GM12878 (cell line): ENCODE measurements around the gene TNRC18. TPM values are rescaled to one million over a fixed set of nuclear protein-coding genes. Genes with fewer than 3 reads are reported as not detected.

Source experiments
- ATAC-seq: fragments of 200-7000 bp; cut with Tn5 transposase; 3 replicates; pipeline ENCODE4 v1.9.1; 2020; ENCODE audit warnings: mild to moderate bottlenecking, moderate library complexity
- BruUV-seq: library from RNA; stranded (reverse); fragments of 400-500 nt; replicated peaks from 2 replicates; lab custom pipeline; 2021; lab: Mats Ljungman, UMichigan
- CTCF ChIA-PET: fragments of 300-600 bp; sonication (Branson Sonifier 250); formaldehyde crosslinking; extraction: SDS; loops from one replicate; lab custom pipeline; 2021; ENCODE audit warnings: inconsistent platforms; lab: Yijun Ruan, JAX
- POLR2A ChIA-PET: fragments of 350-600 bp; formaldehyde crosslinking; extraction: SDS; loops from one replicate; lab custom pipeline; 2021; ENCODE audit warnings: inconsistent platforms; lab: Charles Lee
- RAD21 ChIA-PET: fragments of 300-600 bp; sonication (Branson Sonifier 250); formaldehyde crosslinking; loops from one replicate; lab custom pipeline; 2023; ENCODE audit warnings: antibody characterized with exemption; ENCODE audit not compliant: unreplicated experiment; lab: Charles Lee
- SMC1A ChIA-PET: fragments of 300-600 bp; sonication (Branson Sonifier 250); formaldehyde crosslinking; loops from one replicate; lab custom pipeline; 2023; ENCODE audit not compliant: unreplicated experiment, uncharacterized antibody; lab: Charles Lee
- DNase-seq: peaks from one replicate; pipeline ENCODE4 v3.0.0-alpha.2; 2011; ENCODE audit warnings: low read depth, low spot score
- FAIRE-seq: peaks from 3 replicates; lab custom pipeline; 2011; peaks lifted over from hg19 to GRCh38; lab: Jason Lieb, UNC
- H2AFZ ChIP-seq: 2 replicates; pipeline ENCODE4 v1.6.0; 2011; ENCODE audit warnings: low read depth, low read length, control low read depth; ENCODE audit not compliant: control insufficient read depth
- H3K27ac ChIP-seq: 2 replicates; pipeline ENCODE4 v1.5.1; 2011; ENCODE audit warnings: control low read depth; ENCODE audit not compliant: control insufficient read depth, insufficient read depth
- H3K27me3 ChIP-seq, 2 experiments: replicated peaks in 1 of 2; 2 replicates each; pipeline versions ENCODE4 v1.6.0 to v1.6.1; 2011; ENCODE audit warnings: low read length in 1 of 2; ENCODE audit not compliant: control insufficient read depth in 2 of 2, insufficient read depth in 2 of 2
- H3K36me3 ChIP-seq, 2 experiments: 2 replicates each; pipeline ENCODE4 v1.5.1; 2011; ENCODE audit warnings: low read length in 1 of 2; ENCODE audit not compliant: control insufficient read depth in 2 of 2, insufficient read depth in 2 of 2
- H3K4me1 ChIP-seq: 2 replicates; pipeline ENCODE4 v1.6.1; 2011; ENCODE audit warnings: mild to moderate bottlenecking, low read length, moderate library complexity, mixed read lengths; ENCODE audit not compliant: control insufficient read depth, insufficient read depth
- H3K4me2 ChIP-seq: 2 replicates; pipeline ENCODE4 v1.6.0; 2011; ENCODE audit warnings: control low read depth; ENCODE audit not compliant: control insufficient read depth, insufficient read depth
- H3K4me3 ChIP-seq: fragments of 200-600 bp; sonication (generic); 2 replicates; pipeline ENCODE4 v1.5.1; 2016
- H3K79me2 ChIP-seq: 2 replicates; pipeline ENCODE4 v1.6.0; 2011; ENCODE audit warnings: low read length; ENCODE audit not compliant: control insufficient read depth, insufficient read depth
- H3K9ac ChIP-seq: 2 replicates; pipeline ENCODE4 v1.8.0; 2011; ENCODE audit warnings: low read length, control low read depth, mixed read lengths; ENCODE audit not compliant: control insufficient read depth, insufficient read depth
- H3K9me3 ChIP-seq: replicated peaks from 3 replicates; pipeline ENCODE4 v1.5.1; 2011; ENCODE audit warnings: mild to moderate bottlenecking, low read length; ENCODE audit not compliant: control insufficient read depth, insufficient read depth
- H4K20me1 ChIP-seq: 2 replicates; pipeline ENCODE4 v1.6.0; 2011; ENCODE audit not compliant: control insufficient read depth, insufficient read depth
- EZH2 ChIP-seq: IDR thresholded peaks from 2 replicates; pipeline ENCODE4 v1.6.1; 2012; ENCODE audit warnings: low read depth, mild to moderate bottlenecking, control low read depth, inconsistent platforms, low read length, borderline replicate concordance; ENCODE audit not compliant: control insufficient read depth
- FOS ChIP-seq: IDR thresholded peaks from 3 replicates; pipeline ENCODE4 v1.6.1; 2011; ENCODE audit warnings: borderline replicate concordance; ENCODE audit not compliant: insufficient read length; ENCODE audit errors: extremely low read depth
- HDAC2 ChIP-seq: fragments of 200-600 bp; sonication (generic); IDR thresholded peaks from 2 replicates; pipeline ENCODE4 v1.6.1; 2017
- HDAC6 ChIP-seq: fragments of 200-600 bp; sonication (generic); IDR thresholded peaks from one replicate; pipeline ENCODE4 v1.8.0; 2017; ENCODE audit warnings: antibody characterized with exemption; ENCODE audit not compliant: unreplicated experiment
- IKZF2 ChIP-seq, 2 experiments: fragments of 450-650 bp; IDR thresholded peaks; 2 replicates each; pipeline ENCODE4 v1.6.1; 2017; ENCODE audit warnings: mild to moderate bottlenecking in 2 of 2, moderate library complexity in 2 of 2
- MTA3 ChIP-seq: IDR thresholded peaks from 2 replicates; pipeline ENCODE4 v1.6.1; 2012; ENCODE audit warnings: low read length, inconsistent platforms, borderline replicate concordance
- NR2F1 ChIP-seq: fragments of 450-650 bp; conservative IDR thresholded peaks from 2 replicates; pipeline ENCODE4 v1.6.1; 2017; ENCODE audit warnings: mild to moderate bottlenecking
- POLR2AphosphoS2 ChIP-seq: IDR thresholded peaks from 2 replicates; pipeline ENCODE4 v1.6.1; 2011; ENCODE audit warnings: low read depth, mild to moderate bottlenecking, low read length, improper control_type of control experiment, moderate library complexity
- RBBP5 ChIP-seq: fragments of 200-600 bp; sonication (generic); conservative IDR thresholded peaks from 2 replicates; pipeline ENCODE4 v1.6.1; 2016
- RCOR1 ChIP-seq: conservative IDR thresholded peaks from 2 replicates; pipeline ENCODE4 v1.6.1; 2012; ENCODE audit warnings: low read depth, low read length, improper control_type of control experiment
- RUNX3 ChIP-seq: IDR thresholded peaks from 2 replicates; pipeline ENCODE4 v1.6.1; 2012; ENCODE audit warnings: low read length, inconsistent platforms
- SMAD5 ChIP-seq: IDR thresholded peaks from 2 replicates; pipeline ENCODE4 v1.6.1; 2016; ENCODE audit warnings: antibody characterized with exemption, low read depth
- SMC3 ChIP-seq: IDR thresholded peaks from 2 replicates; pipeline ENCODE4 v1.6.1; 2011; ENCODE audit warnings: low read length, improper control_type of control experiment, borderline replicate concordance
- SP1 ChIP-seq: IDR thresholded peaks from one replicate; pipeline ENCODE4 v1.6.1; 2011; ENCODE audit warnings: low read depth, low read length
- STAT1 ChIP-seq: fragments of 450-650 bp; conservative IDR thresholded peaks from 2 replicates; pipeline ENCODE4 v1.6.1; 2014; ENCODE audit warnings: antibody characterized with exemption, mild to moderate bottlenecking
- SUPT20H ChIP-seq: IDR thresholded peaks from 2 replicates; pipeline ENCODE4 v1.6.1; 2011; ENCODE audit warnings: low read depth, mild to moderate bottlenecking, low read length, moderate library complexity, borderline replicate concordance; ENCODE audit not compliant: control insufficient read depth
- YBX1 ChIP-seq: fragments of 450-650 bp; IDR thresholded peaks from 2 replicates; pipeline ENCODE4 v1.6.1; 2016; ENCODE audit warnings: antibody characterized with exemption
- WGBS: methylation state at CpG from one replicate; pipeline ENCODE4 v1.1.6; 2016; ENCODE audit warnings: low lambda C conversion rate; ENCODE audit not compliant: insufficient replicate concordance, insufficient coverage; ENCODE audit errors: missing lambda C conversion rate; 5-methylcytosine and 5-hydroxymethylcytosine counted together
- in situ Hi-C: fragments of 300-500 bp; cut with MboI; formaldehyde crosslinking; loops from 9 replicates; pipeline ENCODE4 v1.14.3; 2018; ENCODE audit warnings: mixed read lengths
- intact Hi-C: fragments of 100-400 bp; cut with micrococcal nuclease; formaldehyde crosslinking; loops from one replicate; pipeline ENCODE4 v1.14.2; 2022; ENCODE audit not compliant: unreplicated experiment
- polyA plus RNA-seq, 11 experiments: library from polyadenylated mRNA; depleted of rRNA in 4 of 11; unstranded in 6 of 11; stranded (reverse) in 5 of 11; fragments of >200 nt; fragmentation: Nextera tagmentation in 4 of 11; fragmentation: Illumina TruSeq in 1 of 11; extraction: Ambion mirVana in 4 of 11; extraction: Trizol in 1 of 11; gene quantifications; 1 replicate in 1 of 11; 2 replicates in 10 of 11; pipeline versions ENCODE4 v1.2.1 to v1.2.3, GENCODE V29; 2011 to 2016; ENCODE audit warnings: inconsistent platforms in 2 of 11, missing spikeins in 2 of 11, low read depth in 1 of 11
- total RNA-seq, 4 experiments: library from RNA; depleted of rRNA in 3 of 4; stranded (reverse); fragments of >200 nt in 3 of 4; fragmentation: Illumina TruSeq in 1 of 4; extraction: Trizol in 1 of 4; gene quantifications; 2 replicates each; pipeline versions ENCODE4 v1.2.1 to v1.2.3, GENCODE V29; 2013 to 2021
- TF ChIP-seq, protein P1 (sequence below): fragments of 450-650 bp; IDR thresholded peaks from 2 replicates; pipeline ENCODE4 v1.6.1; 2016; ENCODE audit warnings: mild to moderate bottlenecking
- TF ChIP-seq, protein P2 (sequence below): fragments of 450-650 bp; IDR thresholded peaks from 2 replicates; pipeline ENCODE4 v1.6.1; 2014; ENCODE audit warnings: mild to moderate bottlenecking
- TF ChIP-seq, protein P3 (sequence below): fragments of 450-650 bp; IDR thresholded peaks from 2 replicates; pipeline ENCODE4 v1.6.1; 2016; ENCODE audit warnings: mild to moderate bottlenecking

The TNRC18 gene
- total and polyA plus RNA-seq, 10 of the 15 experiments (the other 5 are each of a cell fraction or from before 2014, with no cell fraction given), result 0.02 to 31.7 (median 5.4) TPM

DNA sequence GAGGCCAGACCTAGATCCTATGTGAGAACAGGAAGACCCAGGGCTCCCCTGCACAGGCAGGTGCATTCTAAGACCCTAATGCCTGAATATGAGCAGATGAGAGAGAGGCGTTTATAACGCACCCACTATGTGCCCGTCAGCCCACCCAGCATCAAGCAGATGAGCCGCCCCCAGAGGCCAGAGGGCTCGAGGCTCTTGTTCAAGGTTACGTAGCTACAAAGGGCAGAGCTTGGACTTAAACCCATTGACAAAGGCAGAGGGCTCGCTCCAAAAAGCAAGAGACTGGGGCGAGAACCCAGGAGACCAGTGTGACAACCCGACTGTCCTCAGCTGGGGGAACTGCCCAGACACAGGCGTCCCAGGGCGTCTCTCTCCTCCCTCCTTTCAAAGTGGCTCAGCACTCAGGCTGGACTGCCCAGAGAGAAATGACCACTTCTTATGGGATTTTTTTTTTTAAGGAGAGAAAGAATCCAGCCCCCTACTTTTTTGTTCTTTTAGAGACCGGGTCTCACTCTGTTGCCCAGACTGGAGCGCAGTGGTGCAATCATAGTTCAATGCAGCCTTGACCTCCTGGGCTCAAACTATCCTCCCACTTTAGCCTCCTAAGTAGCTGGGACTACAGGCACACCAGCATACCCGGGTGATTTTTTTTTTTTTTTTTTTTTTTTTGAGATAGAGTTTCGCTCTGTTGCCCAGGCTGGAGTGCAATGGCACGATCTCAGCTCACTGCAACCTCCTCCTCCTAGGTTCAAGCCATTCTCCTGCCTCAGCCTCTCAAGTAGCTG lies 40.1 kb downstream of the TNRC18 start:
- intact Hi-C loops (no loop called here), in situ Hi-C loops (no loop called here)
- 89% methylated on average over 15 of the region's 16 CpGs for WGBS
- ChIA-PET POLR2A (interaction anchor here (1.4 kb wide), 1 partner anchor 9 kb away, joined by 3 read pairs; no protein-coding TSS in a partner anchor), RAD21 (no interaction called here), CTCF (interaction anchor here (0.9 to 3.1 kb wide), 3 partner anchors 13 to 66 kb away, joined by 4 to 9 read pairs (median 6); no protein-coding TSS in a partner anchor), SMC1A (interaction anchor here (0.9 to 1.1 kb wide), 2 partner anchors 13 to 17 kb away, joined by 3 read pairs; no protein-coding TSS in a partner anchor)
- Histone ChIP-seq H3K79me2 (peaks cover 4% of the 10 kb centered on the region), H3K4me2 (no peak overlapping the region), H3K4me3 (no peak overlapping the region), H3K4me1 (no peaks in the 10 kb centered on the region), H3K27ac (no peak overlapping the region), H3K9me3 (no peaks in the 10 kb centered on the region), H2AFZ (no peak overlapping the region), H3K27me3 (no peaks in the 10 kb centered on the region), H4K20me1 (no peaks in the 10 kb centered on the region), H3K9ac (no peak overlapping the region), H3K36me3 (peaks cover 3 to 7% of the 10 kb centered on the region in 2 experiments)
- BruUV-seq, result no TSS peak
- DNase-seq (no peak), ATAC-seq (no peak), FAIRE-seq (no peak)
- no peak for TF ChIP-seq POLR2AphosphoS2
- TF ChIP-seq, protein P1, sequence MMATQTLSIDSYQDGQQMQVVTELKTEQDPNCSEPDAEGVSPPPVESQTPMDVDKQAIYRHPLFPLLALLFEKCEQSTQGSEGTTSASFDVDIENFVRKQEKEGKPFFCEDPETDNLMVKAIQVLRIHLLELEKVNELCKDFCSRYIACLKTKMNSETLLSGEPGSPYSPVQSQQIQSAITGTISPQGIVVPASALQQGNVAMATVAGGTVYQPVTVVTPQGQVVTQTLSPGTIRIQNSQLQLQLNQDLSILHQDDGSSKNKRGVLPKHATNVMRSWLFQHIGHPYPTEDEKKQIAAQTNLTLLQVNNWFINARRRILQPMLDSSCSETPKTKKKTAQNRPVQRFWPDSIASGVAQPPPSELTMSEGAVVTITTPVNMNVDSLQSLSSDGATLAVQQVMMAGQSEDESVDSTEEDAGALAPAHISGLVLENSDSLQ, result no peak
- TF ChIP-seq SP1, result no peak
- no peak for TF ChIP-seq SMAD5
- TF ChIP-seq STAT1, result no peak
- TF ChIP-seq RUNX3, result no peak
- no peak for TF ChIP-seq FOS
- TF ChIP-seq RCOR1, result no peak
- TF ChIP-seq IKZF2 (IDR thresholded peaks at IDR 0.05), result no peak
- no peak for TF ChIP-seq HDAC6
- no peak for TF ChIP-seq SMC3
- TF ChIP-seq EZH2, result no peak
- TF ChIP-seq YBX1, result no peak
- no peak for TF ChIP-seq RBBP5
- TF ChIP-seq, protein P2, sequence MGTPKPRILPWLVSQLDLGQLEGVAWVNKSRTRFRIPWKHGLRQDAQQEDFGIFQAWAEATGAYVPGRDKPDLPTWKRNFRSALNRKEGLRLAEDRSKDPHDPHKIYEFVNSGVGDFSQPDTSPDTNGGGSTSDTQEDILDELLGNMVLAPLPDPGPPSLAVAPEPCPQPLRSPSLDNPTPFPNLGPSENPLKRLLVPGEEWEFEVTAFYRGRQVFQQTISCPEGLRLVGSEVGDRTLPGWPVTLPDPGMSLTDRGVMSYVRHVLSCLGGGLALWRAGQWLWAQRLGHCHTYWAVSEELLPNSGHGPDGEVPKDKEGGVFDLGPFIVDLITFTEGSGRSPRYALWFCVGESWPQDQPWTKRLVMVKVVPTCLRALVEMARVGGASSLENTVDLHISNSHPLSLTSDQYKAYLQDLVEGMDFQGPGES, result no peak
- no peak for TF ChIP-seq SUPT20H
- no peak for TF ChIP-seq HDAC2
- TF ChIP-seq, protein P3, sequence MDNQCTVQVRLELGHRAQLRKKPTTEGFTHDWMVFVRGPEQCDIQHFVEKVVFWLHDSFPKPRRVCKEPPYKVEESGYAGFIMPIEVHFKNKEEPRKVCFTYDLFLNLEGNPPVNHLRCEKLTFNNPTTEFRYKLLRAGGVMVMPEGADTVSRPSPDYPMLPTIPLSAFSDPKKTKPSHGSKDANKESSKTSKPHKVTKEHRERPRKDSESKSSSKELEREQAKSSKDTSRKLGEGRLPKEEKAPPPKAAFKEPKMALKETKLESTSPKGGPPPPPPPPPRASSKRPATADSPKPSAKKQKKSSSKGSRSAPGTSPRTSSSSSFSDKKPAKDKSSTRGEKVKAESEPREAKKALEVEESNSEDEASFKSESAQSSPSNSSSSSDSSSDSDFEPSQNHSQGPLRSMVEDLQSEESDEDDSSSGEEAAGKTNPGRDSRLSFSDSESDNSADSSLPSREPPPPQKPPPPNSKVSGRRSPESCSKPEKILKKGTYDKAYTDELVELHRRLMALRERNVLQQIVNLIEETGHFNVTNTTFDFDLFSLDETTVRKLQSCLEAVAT, result no peak
- TF ChIP-seq MTA3, result no peak
- TF ChIP-seq NR2F1, result no peak
